Fibroblast of villous mesenchyme (primary cell): Measurements from ENCODE around the gene LEPR. TPM values are rescaled to one million over a fixed set of nuclear protein-coding genes. Genes with fewer than 3 reads are reported as not detected.

ENCODE experiments used
- DNase-seq: peaks from one replicate; pipeline ENCODE4 v3.0.0-alpha.2; 2010; ENCODE audit warnings: low read depth
- H3K4me3 ChIP-seq: 2 replicates; pipeline ENCODE4 v1.5.1; 2011; ENCODE audit warnings: low read depth, mild to moderate bottlenecking, low read length
- CTCF ChIP-seq: IDR thresholded peaks from 2 replicates; pipeline ENCODE4 v1.5.1; 2012; ENCODE audit warnings: low read depth, mild to moderate bottlenecking, low read length; ENCODE audit not compliant: insufficient read depth
- total RNA-seq: library from RNA; depleted of rRNA; stranded (reverse); fragments of >200 nt; gene quantifications from 2 replicates; pipeline ENCODE4 v1.2.3, GENCODE V29; 2012

The LEPR gene
- total RNA-seq, 1 donor: 92.8 TPM

DNA sequence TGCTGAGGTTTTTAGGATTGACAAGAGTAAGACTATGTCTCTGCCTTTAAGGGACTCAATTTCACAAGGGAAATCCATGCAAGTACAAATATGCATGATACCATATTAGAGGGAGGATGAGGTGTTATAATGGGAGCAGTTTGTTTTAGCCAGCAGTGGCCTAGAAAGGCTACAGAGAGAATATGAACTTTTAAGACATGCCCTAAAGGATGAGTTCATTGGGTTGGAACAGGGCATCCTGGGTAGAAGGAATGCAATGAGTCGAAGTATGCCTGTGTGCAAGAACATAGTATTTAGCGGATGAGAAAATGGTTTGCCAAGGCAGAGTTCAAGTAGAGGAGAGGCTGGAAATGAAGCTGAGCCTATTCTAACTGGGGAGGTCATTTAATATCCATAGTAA, 32.6 kb upstream of the LEPR start:
- H3K4me3 ChIP-seq: no peak overlapping the region
- no peak for DNase-seq
- no peak for TF ChIP-seq CTCF

DNA sequence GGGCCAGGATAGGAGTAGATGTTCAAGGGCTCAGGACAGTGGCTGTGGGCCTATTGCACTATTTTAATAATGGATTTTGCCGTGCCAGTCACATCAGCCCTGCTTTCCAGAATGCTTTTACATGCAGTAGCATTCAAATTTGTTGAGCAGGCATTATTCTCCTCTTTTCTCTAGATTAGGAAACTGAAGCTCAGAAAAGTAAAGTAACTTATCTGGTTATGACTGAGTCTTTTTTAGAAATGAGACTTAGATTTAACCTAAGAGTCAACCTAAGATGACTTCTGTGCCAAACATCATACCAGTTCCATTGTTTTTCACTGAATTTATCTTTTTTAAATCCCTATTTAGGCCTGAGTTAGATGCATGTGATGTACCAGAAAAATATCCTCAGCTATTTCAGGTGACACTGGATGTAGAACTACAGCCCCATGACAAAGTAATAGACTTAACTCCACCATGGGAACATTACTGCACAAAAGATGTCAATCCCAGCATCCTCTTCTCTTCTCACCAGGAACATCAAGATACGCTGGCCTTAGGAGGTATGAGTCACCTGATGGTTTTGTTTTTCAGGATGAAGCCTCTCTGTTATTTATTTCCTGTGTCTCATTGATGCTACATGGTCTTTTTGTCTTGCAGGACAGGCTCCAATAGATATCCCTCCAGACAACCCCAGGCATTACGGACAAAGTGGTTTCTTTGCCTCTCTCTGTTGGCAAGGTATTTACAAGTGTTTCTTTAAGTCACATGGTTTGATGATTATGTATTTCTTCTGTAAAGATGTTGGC, 31.4 kb upstream of the LEPR start:
- TF ChIP-seq CTCF: no peak
- no peak overlapping the region for H3K4me3 ChIP-seq
- DNase-seq: no peak

- no peak overlapping the region for H3K4me3 ChIP-seq
- DNase-seq: no peak
- TF ChIP-seq CTCF: no peak
Observed at GRCh38 chr1:65392497-65392896, 28.0 kb upstream of the LEPR start.

- TF ChIP-seq CTCF: no peak
- H3K4me3 ChIP-seq: no peak overlapping the region
- peak; percentile 36 for DNase-seq
Observed at GRCh38 chr1:65393347-65393746, 27.1 kb upstream of the LEPR start.

DNA sequence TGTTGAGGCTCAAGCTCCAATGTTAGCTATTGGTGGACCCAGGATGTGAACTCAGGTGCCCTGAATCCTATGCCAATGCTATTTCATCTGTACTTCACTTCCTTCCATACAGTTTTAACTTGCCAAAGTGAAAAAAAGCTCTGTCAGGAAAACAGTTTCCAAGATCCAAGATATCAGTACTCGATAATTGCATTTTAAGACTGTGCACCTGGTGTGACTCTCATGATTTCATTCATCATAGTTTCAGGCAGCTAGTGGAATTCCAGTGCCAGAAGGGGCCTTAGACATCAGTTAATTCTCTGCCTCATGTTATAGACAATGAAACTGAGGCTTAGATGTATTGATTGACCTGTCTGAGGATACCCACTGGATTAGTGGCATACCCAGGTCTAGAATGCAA, 26.5 kb upstream of the LEPR start:
- H3K4me3 ChIP-seq: no peak overlapping the region
- DNase-seq: no peak
- TF ChIP-seq CTCF: no peak

GRCh38 chr1:65395887-65396612, 24.4 kb upstream of the LEPR start:
- DNase-seq: no peak
- TF ChIP-seq CTCF: no peak
- H3K4me3 ChIP-seq: no peak overlapping the region
